Cardiac muscle cell (in vitro differentiated cells and primary cell): Measurements from ENCODE around the gene NFIA. TPM values are rescaled to one million over a fixed set of nuclear protein-coding genes. Genes with fewer than 3 reads are reported as not detected.

Experiments used
- DNase-seq, 2 donors: peaks; one replicate each; pipeline versions ENCODE4 v3.0.0 to v3.0.0-alpha.2; 2010 to 2017; ENCODE audit warnings: low read depth in 1 of 2, low spot score in 1 of 2
- H3K27ac ChIP-seq: fragments of 200-600 bp; sonication (generic); 2 replicates; pipeline ENCODE4 v1.5.1; 2016
- H3K27me3 ChIP-seq: fragments of 200-600 bp; sonication (generic); 2 replicates; pipeline ENCODE4 v1.6.0; 2016; ENCODE audit warnings: control low read depth
- H3K36me3 ChIP-seq: fragments of 200-600 bp; sonication (generic); 2 replicates; pipeline ENCODE4 v1.5.1; 2016; ENCODE audit warnings: control low read depth
- H3K4me1 ChIP-seq: fragments of 200-600 bp; sonication (generic); 2 replicates; pipeline ENCODE4 v1.8.1; 2017; ENCODE audit warnings: low read depth, mild to moderate bottlenecking, mixed run types
- H3K4me3 ChIP-seq: fragments of 200-600 bp; sonication (generic); 2 replicates; pipeline ENCODE4 v1.5.1; 2016; ENCODE audit warnings: mild to moderate bottlenecking
- H3K9me3 ChIP-seq: fragments of 200-600 bp; sonication (generic); 2 replicates; pipeline ENCODE4 v1.5.1; 2017; ENCODE audit warnings: low read depth, mild to moderate bottlenecking, control low read depth
- CTCF ChIP-seq: IDR thresholded peaks from 2 replicates; pipeline ENCODE4 v1.5.1; 2012; ENCODE audit warnings: low read depth, mild to moderate bottlenecking, low read length
- polyA plus RNA-seq: library from polyadenylated mRNA; unstranded; fragments of >200 nt; fragmentation: Nextera tagmentation; extraction: Ambion mirVana; gene quantifications from 2 replicates; pipeline ENCODE4 v1.2.1, GENCODE V29; 2016
- total RNA-seq: library from RNA; depleted of rRNA; stranded (reverse); fragments of >200 nt; gene quantifications from 2 replicates; pipeline ENCODE4 v1.2.3, GENCODE V29; 2016

NFIA gene
- total and polyA plus RNA-seq, 2 experiments from 2014 or later: 10.1 to 12.0 TPM

GRCh38 chr1:61094677-61095469, 12.5 kb downstream of the NFIA start:
- TF ChIP-seq CTCF: no peak
- H3K4me1 ChIP-seq: peaks cover 14% of the 10 kb centered on the region
- H3K27me3 ChIP-seq: no peaks in the 10 kb centered on the region
- no peaks in the 10 kb centered on the region for H3K36me3 ChIP-seq
- no peak overlapping the region for H3K4me3 ChIP-seq
- H3K27ac ChIP-seq: no peak overlapping the region
- no peaks in the 10 kb centered on the region for H3K9me3 ChIP-seq
- DNase-seq: no peak

GRCh38 chr1:61095470-61095812, 13.1 kb downstream of the NFIA start:
- Histone ChIP-seq H3K4me1 (peaks cover 14% of the 10 kb centered on the region), H3K27ac (no peak overlapping the region), H3K9me3 (no peaks in the 10 kb centered on the region), H3K36me3 (no peaks in the 10 kb centered on the region), H3K27me3 (no peaks in the 10 kb centered on the region), H3K4me3 (no peak overlapping the region)
- DNase-seq: no peak
- TF ChIP-seq CTCF: no peak

- DNase-seq: peak in 1 of 2 donors; percentile 75
- Histone ChIP-seq H3K4me1 (peaks cover 7% of the 10 kb centered on the region), H3K4me3 (no peak overlapping the region), H3K27ac (no peak overlapping the region), H3K27me3 (no peaks in the 10 kb centered on the region), H3K9me3 (no peaks in the 10 kb centered on the region), H3K36me3 (no peaks in the 10 kb centered on the region)
- no peak for TF ChIP-seq CTCF
Observed at GRCh38 chr1:61097317-61097716, 15.0 kb downstream of the NFIA start.

GRCh38 chr1:61097722-61098121, 15.4 kb downstream of the NFIA start:
- DNase-seq: no peak
- no peaks in the 10 kb centered on the region for H3K9me3 ChIP-seq
- peaks cover 3% of the 10 kb centered on the region for H3K4me1 ChIP-seq
- H3K4me3 ChIP-seq: no peak overlapping the region
- H3K27ac ChIP-seq: no peak overlapping the region
- no peaks in the 10 kb centered on the region for H3K27me3 ChIP-seq
- no peaks in the 10 kb centered on the region for H3K36me3 ChIP-seq
- TF ChIP-seq CTCF: no peak

- no peak for DNase-seq
- Histone ChIP-seq H3K4me1 (no peaks in the 10 kb centered on the region), H3K27ac (no peak overlapping the region), H3K27me3 (no peaks in the 10 kb centered on the region), H3K36me3 (no peaks in the 10 kb centered on the region), H3K9me3 (no peaks in the 10 kb centered on the region), H3K4me3 (no peak overlapping the region)
- no peak for TF ChIP-seq CTCF
Observed at GRCh38 chr1:61098333-61098732, 16.0 kb downstream of the NFIA start.
